PC-3 (cell line): ENCODE results near the gene RPL27A.

ENCODE experiments used
- CTCF ChIP-seq: fragments of 300-600 bp; sonication (generic); conservative IDR thresholded peaks from 2 replicates; pipeline ENCODE4 v1.5.1; 2017; ENCODE audit warnings: antibody characterized with exemption, low read depth, mild to moderate bottlenecking, low read length
- EZH2 ChIP-seq: fragments of 300-600 bp; sonication (generic); IDR thresholded peaks from one replicate; pipeline ENCODE4 v1.6.1; 2017; ENCODE audit warnings: antibody characterized with exemption, mild to moderate bottlenecking, low read length; ENCODE audit not compliant: unreplicated experiment
- EZH2phosphoT487 ChIP-seq: fragments of 300-600 bp; sonication (generic); IDR thresholded peaks from 2 replicates; pipeline ENCODE4 v1.6.1; 2018; ENCODE audit warnings: mild to moderate bottlenecking, antibody characterized with exemption, low read length, borderline replicate concordance

DNA sequence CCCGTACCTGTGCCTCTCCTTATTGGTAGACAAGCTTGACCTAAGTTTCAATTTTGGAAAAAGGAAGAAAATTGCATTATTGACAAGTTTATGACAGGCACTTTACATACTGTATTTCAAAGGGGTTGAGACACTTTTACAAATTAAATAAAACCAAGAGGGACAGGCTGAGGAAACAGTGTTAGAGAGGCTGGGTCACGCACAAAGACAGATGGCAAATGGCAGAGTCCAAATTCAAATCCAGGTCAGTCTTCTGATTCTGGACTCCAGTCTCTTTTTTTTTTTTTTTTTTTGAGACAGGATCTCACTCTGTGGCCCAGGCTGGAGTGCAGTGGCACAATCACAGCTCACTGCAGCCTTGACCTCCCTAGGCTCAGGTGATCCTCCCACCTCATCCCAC, 10.2 kb upstream of the RPL27A start:
- TF ChIP-seq EZH2 (no peak), CTCF (no peak), EZH2phosphoT487 (no peak)
